B cell (primary cell): ENCODE measurements around the gene LATS2.

ENCODE experiments used
- EZH2 ChIP-seq: IDR thresholded peaks from 2 replicates; pipeline ENCODE4 v1.6.1; 2012; ENCODE audit warnings: borderline replicate concordance, low read depth, mild to moderate bottlenecking, moderate library complexity, low read length; ENCODE audit not compliant: insufficient read depth, poor library complexity, severe bottlenecking
- TF ChIP-seq, protein P1 (sequence below): fragments of 200-600 bp; IDR thresholded peaks from one replicate; pipeline ENCODE4 v1.8.0; 2022; ENCODE audit warnings: antibody characterized with exemption, mild to moderate bottlenecking

DNA sequence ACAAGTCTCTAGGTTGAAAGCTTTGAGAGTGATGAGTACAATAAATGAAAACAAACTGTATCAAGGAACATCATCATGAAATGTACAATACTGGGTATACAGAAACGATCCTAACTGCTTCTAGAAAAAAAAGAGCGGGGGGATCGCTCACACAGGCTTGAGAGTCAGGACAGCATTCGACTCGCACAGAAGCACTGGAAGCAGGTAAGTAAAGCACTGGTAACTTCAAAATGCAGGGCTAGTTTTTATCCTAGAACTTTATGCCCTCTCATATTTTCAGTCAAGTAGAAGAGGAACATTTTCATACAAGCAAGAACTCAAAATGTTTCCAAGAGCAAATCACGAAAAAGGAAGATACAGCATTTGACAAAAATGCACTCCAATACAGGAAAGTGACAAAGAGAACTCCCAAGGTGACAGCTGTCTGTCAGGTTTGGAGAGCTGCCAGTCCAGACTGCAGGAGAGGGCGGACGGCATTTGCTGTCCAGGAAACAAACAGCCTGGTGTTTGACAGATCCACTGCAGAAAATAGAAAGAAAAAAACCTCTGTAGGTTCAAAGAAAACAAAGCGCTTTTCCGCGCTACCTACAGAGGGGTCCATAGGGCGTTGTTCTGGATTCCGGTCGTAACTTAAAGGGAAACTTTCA is 100.6 kb downstream of the LATS2 start:
- TF ChIP-seq, protein P1, sequence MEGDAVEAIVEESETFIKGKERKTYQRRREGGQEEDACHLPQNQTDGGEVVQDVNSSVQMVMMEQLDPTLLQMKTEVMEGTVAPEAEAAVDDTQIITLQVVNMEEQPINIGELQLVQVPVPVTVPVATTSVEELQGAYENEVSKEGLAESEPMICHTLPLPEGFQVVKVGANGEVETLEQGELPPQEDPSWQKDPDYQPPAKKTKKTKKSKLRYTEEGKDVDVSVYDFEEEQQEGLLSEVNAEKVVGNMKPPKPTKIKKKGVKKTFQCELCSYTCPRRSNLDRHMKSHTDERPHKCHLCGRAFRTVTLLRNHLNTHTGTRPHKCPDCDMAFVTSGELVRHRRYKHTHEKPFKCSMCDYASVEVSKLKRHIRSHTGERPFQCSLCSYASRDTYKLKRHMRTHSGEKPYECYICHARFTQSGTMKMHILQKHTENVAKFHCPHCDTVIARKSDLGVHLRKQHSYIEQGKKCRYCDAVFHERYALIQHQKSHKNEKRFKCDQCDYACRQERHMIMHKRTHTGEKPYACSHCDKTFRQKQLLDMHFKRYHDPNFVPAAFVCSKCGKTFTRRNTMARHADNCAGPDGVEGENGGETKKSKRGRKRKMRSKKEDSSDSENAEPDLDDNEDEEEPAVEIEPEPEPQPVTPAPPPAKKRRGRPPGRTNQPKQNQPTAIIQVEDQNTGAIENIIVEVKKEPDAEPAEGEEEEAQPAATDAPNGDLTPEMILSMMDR, result no peak
- TF ChIP-seq EZH2, result no peak
